GM21737 (cell line): ENCODE measurements around the gene DUSP15.

Experiments
- ATAC-seq: cut with Tn5 transposase; IDR thresholded peaks from one replicate; pipeline ENCODE4 v1.9.1; 2021; ENCODE audit warnings: mild to moderate bottlenecking, moderate library complexity; ENCODE audit not compliant: unreplicated experiment

The DUSP15 gene

GRCh38 chr20:31860390-31861134 lies 9.8 kb downstream of the DUSP15 start:
- ATAC-seq: no peak

- ATAC-seq: no peak
Measured at GRCh38 chr20:31859998-31860380, 10.3 kb downstream of the DUSP15 start.

- no peak for ATAC-seq
Measured at GRCh38 chr20:31859266-31859997, 10.9 kb downstream of the DUSP15 start.

- no peak for ATAC-seq
Measured at GRCh38 chr20:31858760-31859083, 11.6 kb downstream of the DUSP15 start.

- ATAC-seq: no peak
Measured at GRCh38 chr20:31857861-31858759, 12.2 kb downstream of the DUSP15 start.

GRCh38 chr20:31856516-31856915 lies 13.8 kb downstream of the DUSP15 start:
- ATAC-seq: no peak

- no peak for ATAC-seq
Measured at GRCh38 chr20:31853481-31853880, 16.8 kb downstream of the DUSP15 start.

GRCh38 chr20:31851240-31851955 lies 18.9 kb downstream of the DUSP15 start:
- no peak for ATAC-seq

- ATAC-seq: no peak
Measured at GRCh38 chr20:31849306-31849930, 20.9 kb downstream of the DUSP15 start.

- no peak for ATAC-seq
Measured at GRCh38 chr20:31848088-31848999, 22.0 kb downstream of the DUSP15 start.

- no peak for ATAC-seq
Measured at GRCh38 chr20:31846793-31847138, 23.6 kb downstream of the DUSP15 start.

GRCh38 chr20:31845300-31845863 lies 24.9 kb downstream of the DUSP15 start, which contains the start of gene FOXS1:
Gene FOXS1, minus strand, starts transcription at chr20:31845604. Its CDS starts 62 bp downstream, at chr20:31845542.
- ATAC-seq: no peak

- ATAC-seq: no peak
Measured at GRCh38 chr20:31844737-31845299, 25.5 kb downstream of the DUSP15 start.

GRCh38 chr20:31843881-31844280 lies 26.4 kb downstream of the DUSP15 start:
- ATAC-seq: no peak

GRCh38 chr20:31843288-31843687 lies 27.0 kb downstream of the DUSP15 start:
- no peak for ATAC-seq

GRCh38 chr20:31842471-31843157 lies 27.7 kb downstream of the DUSP15 start:
- ATAC-seq: no peak

- no peak for ATAC-seq
Measured at GRCh38 chr20:31841928-31842327, 28.4 kb downstream of the DUSP15 start.
